Esophagus squamous epithelium (tissue), 4 donors: ENCODE measurements around the gene MSMP.

Experiments
- CTCF ChIP-seq, 6 experiments: fragments of 450-650 bp in 4 of 6; fragments of 200-600 bp in 2 of 6; sonication (generic) in 2 of 6; IDR thresholded peaks; one replicate each; pipeline ENCODE4 v1.5.1; 2016 to 2019; ENCODE audit warnings: antibody characterized with exemption in 6 of 6, mild to moderate bottlenecking in 4 of 6, moderate library complexity in 4 of 6
- POLR2A ChIP-seq, 4 donors: fragments of 450-650 bp; IDR thresholded peaks; one replicate each; pipeline ENCODE4 v1.6.1; 2017; ENCODE audit warnings: antibody characterized with exemption in 4 of 4, mild to moderate bottlenecking in 4 of 4, moderate library complexity in 3 of 4

- TF ChIP-seq CTCF (IDR thresholded peaks at IDR 0.05) (no peak), POLR2A (IDR thresholded peaks at IDR 0.05) (no peak)
These were observed 44.7 kb upstream of the MSMP start for GRCh38 chr9:35798658-35799374.
